ENCODE data around the gene RIN3. TPM values are rescaled to one million over a fixed set of nuclear protein-coding genes. Genes with fewer than 3 reads are reported as not detected.

RIN3 gene
- total RNA-seq, 1 experiment from 2014 or later, result 4.8 TPM

- H3K27me3 ChIP-seq (ENCODE audit: low read length), result no peaks in the 10 kb centered on the region
- H4K20me1 ChIP-seq (ENCODE audit: low read length), result no peaks in the 10 kb centered on the region
- no peak for TF ChIP-seq EZH2phosphoT487 (IDR thresholded peaks at IDR 0.05; ENCODE audit: borderline replicate concordance, low read length)
- no peak for TF ChIP-seq EZH2 (IDR thresholded peaks at IDR 0.05; ENCODE audit: low read length, unreplicated experiment)
- no peak for TF ChIP-seq CTCF (conservative IDR thresholded peaks at IDR 0.05; ENCODE audit: low read depth, low read length)
- H3F3A ChIP-seq (ENCODE audit: low read length, unreplicated experiment), result no peaks in the 10 kb centered on the region
- DNase-seq, result peak; percentile 60
- H2AFZ ChIP-seq (ENCODE audit: low read length), result no peak overlapping the region
- no peak overlapping the region for H3K4me3 ChIP-seq (ENCODE audit: low read length)
- peaks cover 28% of the 10 kb centered on the region for H3K4me1 ChIP-seq (ENCODE audit: insufficient read depth, low read length)
- H3K9ac ChIP-seq (ENCODE audit: low read length), result no peak overlapping the region
- no peaks in the 10 kb centered on the region for H3K36me3 ChIP-seq (ENCODE audit: low read depth, low read length)
- POLR2A ChIA-PET (ENCODE audit: unreplicated experiment), result interaction anchor here (0.6 kb wide), 1 partner anchor 309 kb away, joined by 3 read pairs; no protein-coding TSS in a partner anchor
- intact Hi-C loops (cut with micrococcal nuclease), result no loop called here
- H3K9me2 ChIP-seq (replicated peaks; ENCODE audit: low read length), result no peaks in the 10 kb centered on the region
- no peaks in the 10 kb centered on the region for H3K9me3 ChIP-seq (ENCODE audit: low read length)
- H3K79me2 ChIP-seq (ENCODE audit: low read length), result no peaks in the 10 kb centered on the region
- CTCF ChIA-PET, result interaction anchor here (0.5 to 0.6 kb wide), 2 partner anchors 107 to 539 kb away, joined by 3 read pairs; no protein-coding TSS in a partner anchor
- BruUV-seq (replicated peaks), result no TSS peak
- no peak overlapping the region for H3K27ac ChIP-seq (ENCODE audit: low read length)
- H3K4me2 ChIP-seq (ENCODE audit: low read length), result 0 out of 2 replicates have a peak overlapping the region, but pooled peaks have one; percentile 8
- peak; percentile 14 for ATAC-seq
These were observed 179.2 kb downstream of the RIN3 start for GRCh38 chr14:92692822-92693226.

- intact Hi-C loops (cut with micrococcal nuclease), result no loop called here
- DNase-seq, result peak; percentile 86
- TF ChIP-seq EZH2 (IDR thresholded peaks at IDR 0.05; ENCODE audit: low read length, unreplicated experiment) (no peak), EZH2phosphoT487 (IDR thresholded peaks at IDR 0.05; ENCODE audit: borderline replicate concordance, low read length) (no peak), CTCF (conservative IDR thresholded peaks at IDR 0.05; ENCODE audit: low read depth, low read length) (no peak)
These were observed 180.6 kb downstream of the RIN3 start for GRCh38 chr14:92693998-92694795.

GRCh38 chr14:92694807-92695206 lies 181.2 kb downstream of the RIN3 start:
- POLR2A ChIA-PET (ENCODE audit: unreplicated experiment), result no interaction called here
- no TSS peak for BruUV-seq (replicated peaks)
- no peak for TF ChIP-seq EZH2phosphoT487 (IDR thresholded peaks at IDR 0.05; ENCODE audit: borderline replicate concordance, low read length)
- no peak for TF ChIP-seq EZH2 (IDR thresholded peaks at IDR 0.05; ENCODE audit: low read length, unreplicated experiment)
- TF ChIP-seq CTCF (conservative IDR thresholded peaks at IDR 0.05; ENCODE audit: low read depth, low read length), result no peak

More at GRCh38 chr14:92693998-92694795, 180.6 kb downstream of the RIN3 start:
- no peaks in the 10 kb centered on the region for H3K79me2 ChIP-seq (ENCODE audit: low read length)
- POLR2A ChIA-PET (ENCODE audit: unreplicated experiment), result no interaction called here
- peak; percentile 90 for ATAC-seq
- no peaks in the 10 kb centered on the region for H4K20me1 ChIP-seq (ENCODE audit: low read length)
- H3K27ac ChIP-seq (ENCODE audit: low read length), result no peak overlapping the region
- no peaks in the 10 kb centered on the region for H3K36me3 ChIP-seq (ENCODE audit: low read depth, low read length)
- BruUV-seq (replicated peaks), result no TSS peak
- H3K9me2 ChIP-seq (replicated peaks; ENCODE audit: low read length), result no peaks in the 10 kb centered on the region
- H3K4me1 ChIP-seq (ENCODE audit: insufficient read depth, low read length), result peaks cover 28% of the 10 kb centered on the region
- H3K4me3 ChIP-seq (ENCODE audit: low read length), result no peak overlapping the region
- peak overlapping the region; percentile 18 for H3K4me2 ChIP-seq (ENCODE audit: low read length)
- H2AFZ ChIP-seq (ENCODE audit: low read length), result no peak overlapping the region
- no peak overlapping the region for H3K9ac ChIP-seq (ENCODE audit: low read length)
- no peaks in the 10 kb centered on the region for H3K9me3 ChIP-seq (ENCODE audit: low read length)
- CTCF ChIA-PET, result interaction anchor here (0.7 kb wide), 1 partner anchor 761 kb away, joined by 3 read pairs; no protein-coding TSS in a partner anchor
- H3F3A ChIP-seq (ENCODE audit: low read length, unreplicated experiment), result no peaks in the 10 kb centered on the region
- no peaks in the 10 kb centered on the region for H3K27me3 ChIP-seq (ENCODE audit: low read length)

More at GRCh38 chr14:92694807-92695206, 181.2 kb downstream of the RIN3 start:
- no peaks in the 10 kb centered on the region for H3K36me3 ChIP-seq (ENCODE audit: low read depth, low read length)
- no peaks in the 10 kb centered on the region for H3K79me2 ChIP-seq (ENCODE audit: low read length)
- no peak overlapping the region for H3K9ac ChIP-seq (ENCODE audit: low read length)
- H3K27me3 ChIP-seq (ENCODE audit: low read length), result no peaks in the 10 kb centered on the region
- H3F3A ChIP-seq (ENCODE audit: low read length, unreplicated experiment), result no peaks in the 10 kb centered on the region
- CTCF ChIA-PET, result interaction anchor here (0.7 kb wide), 1 partner anchor 760 kb away, joined by 3 read pairs; no protein-coding TSS in a partner anchor
- no peak overlapping the region for H2AFZ ChIP-seq (ENCODE audit: low read length)
- no peak overlapping the region for H3K27ac ChIP-seq (ENCODE audit: low read length)
- H3K4me1 ChIP-seq (ENCODE audit: insufficient read depth, low read length), result peaks cover 28% of the 10 kb centered on the region
- no peak overlapping the region for H3K4me3 ChIP-seq (ENCODE audit: low read length)
- H4K20me1 ChIP-seq (ENCODE audit: low read length), result no peaks in the 10 kb centered on the region
- intact Hi-C loops (cut with micrococcal nuclease), result no loop called here
- DNase-seq (no peak), ATAC-seq (no peak)
- H3K4me2 ChIP-seq (ENCODE audit: low read length), result 0 out of 2 replicates have a peak overlapping the region, but pooled peaks have one; percentile 18
- no peaks in the 10 kb centered on the region for H3K9me2 ChIP-seq (replicated peaks; ENCODE audit: low read length)
- no peaks in the 10 kb centered on the region for H3K9me3 ChIP-seq (ENCODE audit: low read length)

Measured in PC-3 (cell line).